AG08396 (cell line): ENCODE data around the gene ATG13.

Source experiments
- DNase-seq: peaks from one replicate; pipeline ENCODE4 v3.0.0; 2012; ENCODE audit warnings: low spot score, mixed read lengths

Gene ATG13

DNA sequence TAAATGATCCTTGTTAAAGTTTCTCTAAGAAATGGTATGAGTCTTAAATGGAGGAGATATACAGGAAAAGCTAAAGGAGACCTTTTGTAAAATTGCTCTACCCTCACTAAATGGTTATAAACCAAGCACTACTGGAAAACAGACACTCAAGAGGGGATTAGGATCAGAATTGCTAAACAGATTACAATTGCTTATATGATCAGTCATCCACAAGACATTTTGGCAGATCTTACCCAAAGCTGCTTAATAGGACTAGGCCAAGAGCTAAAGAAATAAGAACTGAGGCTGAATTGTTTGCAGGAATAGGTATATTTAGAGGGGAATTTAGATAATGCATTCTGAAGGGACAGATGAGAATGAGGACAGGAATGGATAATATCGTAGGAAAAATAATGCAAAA lies 9.8 kb upstream of the ATG13 start:
- DNase-seq, result no peak

DNA sequence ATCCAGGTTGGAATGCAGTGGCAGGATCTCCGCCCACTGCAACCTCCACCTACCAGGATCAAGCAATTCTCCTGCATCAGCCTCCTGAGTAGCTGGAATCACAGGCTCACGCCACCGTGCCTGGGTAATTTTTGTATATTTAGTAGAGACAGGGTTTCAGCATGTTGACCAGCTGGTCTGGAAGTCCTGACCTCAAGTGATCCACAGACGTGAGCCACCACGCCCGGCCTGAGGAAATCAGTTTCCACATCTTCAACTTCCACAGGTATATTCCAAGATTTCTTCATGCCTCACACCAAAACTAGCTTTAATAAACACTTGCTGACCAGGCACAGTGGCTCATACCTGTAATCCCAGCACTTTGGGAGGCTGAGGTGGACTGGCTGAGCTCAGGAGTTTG lies 8.0 kb upstream of the ATG13 start:
- no peak for DNase-seq

DNA sequence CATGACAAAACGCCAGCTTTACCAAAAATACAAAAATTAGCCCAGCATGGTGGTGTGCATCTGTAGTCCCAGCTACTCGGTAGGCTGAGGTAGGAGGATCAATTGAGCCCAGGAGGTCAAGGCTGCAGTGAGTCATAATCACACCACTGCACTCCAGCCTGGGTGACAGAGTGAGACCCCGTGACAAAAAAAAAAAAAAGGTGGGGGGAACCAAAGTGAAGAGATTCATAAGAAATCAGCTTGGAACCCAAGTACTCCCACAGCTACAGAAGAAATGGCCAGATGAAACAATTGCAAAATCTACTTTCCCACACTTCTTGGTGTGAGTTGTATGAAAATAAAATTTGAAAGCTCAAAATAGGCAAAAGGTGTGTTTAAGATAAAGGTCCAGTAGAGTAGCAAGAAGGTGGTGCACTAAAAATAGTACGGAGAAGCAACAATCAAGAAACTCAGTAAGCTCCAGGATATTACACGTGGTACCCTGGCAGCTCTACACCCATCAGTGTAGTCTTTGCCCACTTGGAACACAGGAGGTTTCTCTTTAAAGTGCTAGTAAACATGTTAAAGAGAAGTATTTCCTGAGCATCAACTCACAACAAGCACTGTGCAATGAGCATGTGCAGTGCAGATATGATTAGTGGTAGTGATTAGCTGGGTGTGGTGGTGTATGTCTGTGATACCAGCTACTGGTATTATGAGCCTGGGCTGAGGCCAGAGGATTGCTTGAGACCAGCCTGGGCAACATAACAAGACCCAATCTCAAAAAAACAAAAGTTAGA lies 5.6 kb upstream of the ATG13 start:
- no peak for DNase-seq

DNA sequence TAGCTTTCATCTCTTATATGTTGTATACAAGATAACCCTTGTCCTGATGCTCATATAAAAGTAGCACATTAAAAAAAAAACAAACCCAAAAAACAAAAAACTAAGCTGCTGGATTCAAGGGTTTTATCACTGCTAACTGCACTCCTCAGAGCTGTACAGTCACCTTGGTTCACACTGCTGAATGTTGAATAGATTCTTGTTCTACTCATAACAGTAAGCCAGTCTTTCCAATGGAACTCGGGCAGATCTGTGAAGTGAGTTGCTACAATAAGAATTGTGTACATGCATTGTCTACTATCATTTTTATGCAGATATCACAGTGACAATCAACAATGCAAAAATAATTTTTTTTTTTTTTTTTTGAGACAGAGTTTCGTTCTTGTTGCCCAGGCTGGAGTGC lies 5.0 kb upstream of the ATG13 start:
- no peak for DNase-seq

DNA sequence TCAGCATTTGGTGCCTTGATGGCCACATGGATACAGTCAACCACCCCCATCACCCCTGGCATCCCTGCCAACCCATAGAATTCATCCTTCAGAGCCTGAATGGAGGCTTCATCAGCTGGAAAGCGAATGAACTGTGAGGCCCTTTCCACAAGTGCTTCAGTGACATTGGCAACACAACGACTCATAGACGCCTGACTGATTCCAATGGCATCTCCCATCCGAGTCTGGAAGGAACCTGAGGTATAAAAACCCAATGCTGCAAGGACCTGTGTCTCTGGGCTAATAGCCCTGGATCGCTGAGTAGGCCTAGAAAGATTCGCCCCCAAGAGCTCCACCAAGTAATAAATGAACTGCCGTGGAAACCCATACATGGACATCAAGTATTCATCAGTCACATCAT lies 1.6 kb upstream of the ATG13 start:
- DNase-seq, result peak; percentile 53

DNA sequence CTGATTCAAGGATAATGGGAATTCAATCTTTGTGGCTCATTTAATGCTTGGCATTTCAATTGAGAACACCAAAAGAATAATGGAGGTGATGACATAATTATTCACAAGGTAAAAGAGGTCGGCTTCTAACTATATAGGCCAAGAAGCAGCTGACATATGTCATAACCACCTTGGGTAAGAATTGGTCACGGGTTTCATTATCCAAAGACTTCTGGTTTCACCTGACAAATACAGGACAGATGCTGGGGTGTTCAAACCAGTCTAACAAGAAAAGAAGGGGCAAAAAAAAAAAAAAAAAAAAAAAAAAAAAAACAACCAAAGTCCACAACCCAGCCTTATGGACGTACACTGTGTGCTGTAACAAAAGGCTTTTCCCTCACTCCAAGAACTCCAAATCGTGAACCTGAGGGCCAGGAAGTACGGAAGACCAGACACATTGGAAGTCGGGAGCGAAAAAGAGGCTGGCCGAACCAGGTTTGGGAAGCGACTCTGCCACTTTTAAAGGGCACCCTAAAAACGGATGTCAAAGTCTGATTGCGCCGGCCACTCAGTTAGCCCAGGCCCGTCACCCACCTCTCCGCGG lies 711 bp upstream of the ATG13 start:
- no peak for DNase-seq

DNA sequence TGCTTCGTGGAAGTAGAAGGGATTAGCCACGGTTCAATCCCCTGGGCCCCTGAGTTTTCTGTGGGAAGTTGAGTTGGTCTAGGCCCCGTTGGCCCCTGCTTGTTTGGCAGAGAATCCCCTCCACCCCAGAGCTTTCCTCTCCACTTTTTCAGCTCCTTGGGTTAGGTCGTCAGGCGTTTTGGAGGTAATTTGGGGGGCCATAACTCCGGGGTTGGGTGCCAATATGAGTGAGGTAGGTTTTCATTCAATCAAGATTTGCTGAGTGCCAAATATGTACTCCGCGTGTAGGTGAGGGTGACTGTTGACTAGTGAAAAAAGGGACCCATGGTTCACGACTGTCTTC lies 590 bp downstream of the ATG13 start:
- no peak for DNase-seq

DNA sequence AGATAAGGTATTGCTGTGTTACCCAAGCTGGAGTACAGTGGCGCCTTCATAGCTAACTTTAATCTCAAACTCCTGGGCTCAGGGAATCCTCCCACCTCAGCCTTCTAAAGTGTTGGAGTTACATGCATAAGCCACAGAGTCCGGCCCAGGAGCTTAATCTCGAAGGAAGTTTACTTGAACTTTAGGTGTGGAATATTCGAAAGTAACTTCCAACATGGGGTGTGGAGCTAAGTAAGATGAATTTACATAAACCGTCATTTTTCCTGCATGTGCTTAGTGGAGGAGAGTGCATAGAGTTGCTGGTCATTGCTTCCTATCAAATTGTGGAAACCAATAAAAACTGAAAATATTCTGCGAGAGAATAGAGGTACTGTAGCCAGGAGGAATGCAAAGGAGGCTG lies 1.5 kb downstream of the ATG13 start:
- DNase-seq, result no peak

DNA sequence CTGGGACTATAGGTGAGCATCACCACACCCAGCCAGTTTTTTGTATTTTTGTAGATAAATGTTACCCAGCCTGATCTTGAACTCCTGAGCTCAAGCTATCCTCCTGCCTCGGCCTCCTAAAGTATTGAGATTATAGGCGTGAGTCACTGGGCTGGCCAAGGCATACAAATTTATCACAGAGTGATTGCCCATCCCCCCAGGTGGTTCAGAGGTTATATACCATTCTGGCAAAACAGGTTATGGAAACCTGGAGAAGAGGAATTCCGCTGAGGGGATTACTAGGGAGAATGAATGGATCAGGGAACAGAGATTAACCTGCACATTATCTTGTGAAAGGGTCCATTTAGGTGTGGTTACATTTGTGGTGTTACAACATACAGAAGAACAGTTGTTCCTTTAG lies 8.1 kb downstream of the ATG13 start:
- no peak for DNase-seq

DNA sequence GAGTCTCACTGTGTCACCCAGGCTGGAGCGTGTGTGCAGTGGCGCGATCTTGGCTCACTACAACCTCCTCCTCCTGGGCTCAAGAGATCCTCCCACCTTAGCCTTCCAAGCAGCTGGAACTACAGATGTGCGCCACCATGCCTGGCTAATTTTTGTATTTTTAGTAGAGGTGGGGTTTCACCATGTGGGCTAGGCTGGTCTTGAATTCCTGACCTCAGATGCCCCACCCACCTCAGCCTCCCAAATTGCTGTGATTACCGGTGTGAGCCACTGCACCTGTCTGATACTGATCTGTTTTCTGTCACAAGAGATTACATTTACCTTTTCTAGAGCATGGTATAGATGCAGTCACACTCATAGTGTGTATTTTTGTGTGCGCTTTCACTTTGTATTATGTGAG lies 11.6 kb downstream of the ATG13 start:
- DNase-seq, result no peak

DNA sequence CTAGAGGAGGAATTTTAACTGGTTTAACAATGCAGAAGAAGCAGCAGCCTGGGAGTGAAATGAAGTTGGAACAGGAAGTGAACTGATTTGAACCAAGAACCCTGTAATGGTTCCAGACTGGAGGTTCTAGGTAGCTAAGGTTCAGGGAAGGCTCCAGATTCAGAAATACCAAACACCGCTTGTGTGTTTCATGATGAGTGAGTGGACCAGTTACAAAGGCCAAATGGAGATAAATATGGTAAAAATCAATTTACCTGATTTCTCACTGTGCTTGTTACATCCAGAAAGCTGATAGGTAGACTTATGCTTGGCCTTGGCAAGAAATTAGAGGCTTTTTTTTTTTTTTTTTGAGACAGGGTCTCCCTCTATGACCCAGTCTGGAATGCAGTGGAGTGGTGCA lies 12.9 kb downstream of the ATG13 start:
- DNase-seq, result no peak

DNA sequence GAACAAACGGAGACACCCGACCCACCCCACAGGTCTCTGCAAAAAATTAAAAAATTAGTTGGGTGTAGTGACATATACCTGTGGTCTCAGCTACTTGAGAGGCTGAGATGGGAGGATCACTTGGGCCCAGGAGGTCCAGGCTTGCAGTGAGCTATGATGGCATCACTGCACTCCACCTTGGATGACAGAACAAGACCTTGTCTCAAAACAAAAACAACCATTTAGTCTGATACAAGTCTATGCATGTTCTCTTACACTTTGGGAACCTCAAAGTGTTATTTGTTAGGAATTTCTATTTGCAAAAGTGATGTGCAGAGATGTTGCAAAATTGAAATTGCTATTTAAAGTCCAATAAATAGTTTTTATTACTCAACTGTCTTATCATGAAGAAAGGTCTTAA lies 14.3 kb downstream of the ATG13 start:
- no peak for DNase-seq

DNA sequence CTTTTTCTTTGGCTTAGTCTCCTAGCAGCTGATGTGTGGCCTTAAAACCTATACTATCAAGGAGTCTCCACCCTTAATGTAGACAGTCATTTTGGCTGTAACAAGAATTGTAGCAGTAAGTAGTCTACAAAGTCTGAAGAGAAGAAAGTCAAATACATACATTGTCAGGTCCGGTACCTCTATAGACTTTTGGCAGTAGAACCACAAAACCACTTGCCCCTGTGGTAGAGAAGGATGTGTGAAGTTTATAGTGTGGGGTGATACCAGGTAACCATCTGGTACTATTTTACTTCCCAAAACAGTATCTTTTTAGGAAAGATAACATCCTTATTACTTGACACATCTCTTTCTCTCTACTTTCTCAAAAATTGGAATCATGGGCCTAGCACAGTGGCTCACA lies 15.1 kb downstream of the ATG13 start:
- DNase-seq, result no peak

DNA sequence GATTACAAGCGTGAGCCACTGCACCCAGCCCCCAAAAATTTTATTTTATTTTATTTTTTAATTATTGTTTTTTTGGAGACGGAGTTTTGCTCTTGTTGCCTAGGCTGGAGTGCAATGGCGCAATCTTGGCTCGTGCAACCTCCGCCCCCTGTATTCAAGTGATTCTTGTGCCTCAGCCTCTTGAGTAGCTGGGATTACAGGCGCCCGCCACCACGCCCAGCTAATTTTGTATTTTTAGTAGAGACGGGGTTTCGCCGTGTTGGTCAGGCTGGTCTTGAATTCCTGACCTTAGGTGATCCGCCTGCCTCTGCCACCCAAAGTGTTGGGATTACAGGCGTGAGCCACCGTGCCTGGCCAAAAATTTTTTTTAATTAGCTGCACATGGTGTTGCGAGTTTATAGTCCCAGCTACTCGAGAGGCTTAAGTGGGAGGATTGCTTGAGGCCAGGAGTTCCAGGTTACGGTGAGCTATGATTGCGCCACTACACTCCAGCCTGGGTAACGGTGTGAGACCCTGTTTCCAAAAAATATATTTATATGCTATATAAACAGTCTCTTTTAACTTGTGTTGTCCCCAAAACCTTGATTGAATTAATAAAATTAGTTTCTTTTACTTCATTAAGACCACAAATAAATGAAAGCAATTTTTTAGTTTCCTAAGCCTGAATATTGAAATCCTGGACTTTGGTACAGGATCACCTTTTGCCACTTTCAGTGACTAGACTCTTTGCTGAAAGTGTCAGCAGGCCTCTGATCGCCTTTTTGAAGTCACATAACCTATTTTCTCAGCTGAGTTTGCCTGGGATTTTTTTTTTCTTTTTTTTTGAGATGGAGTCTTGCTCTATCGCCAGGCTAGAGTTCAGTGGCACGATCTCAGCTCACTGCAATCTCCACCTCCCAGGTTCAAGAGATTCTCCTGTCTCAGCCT lies 16.2 kb downstream of the ATG13 start:
- DNase-seq, result no peak

DNA sequence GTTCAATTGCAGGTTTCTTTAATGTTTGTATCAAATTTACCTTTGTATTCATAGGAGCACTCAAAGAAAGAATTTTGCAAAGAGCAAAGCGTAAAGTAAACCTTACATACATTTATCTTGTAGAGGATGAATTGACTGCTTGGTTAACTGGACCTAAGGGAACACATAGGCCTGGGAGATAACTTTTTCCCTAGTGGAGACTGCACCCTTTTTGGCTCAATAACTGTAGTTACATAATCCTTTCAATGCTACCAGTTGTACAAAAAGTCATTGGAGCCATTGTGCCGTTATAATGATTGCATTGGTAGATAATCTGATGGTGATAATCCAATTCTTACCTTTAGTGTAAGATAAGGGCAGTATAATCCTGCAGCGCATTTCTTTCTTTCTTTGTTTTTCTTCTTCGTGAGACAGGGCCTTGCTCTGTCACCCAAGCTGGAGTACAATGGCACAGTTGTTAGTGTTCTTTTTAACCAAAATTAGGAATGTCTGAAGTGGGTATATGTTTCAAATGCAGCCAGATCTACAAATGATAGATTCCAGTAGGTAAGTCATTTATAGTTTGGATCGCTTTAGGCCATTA lies 18.3 kb downstream of the ATG13 start:
- DNase-seq, result no peak

DNA sequence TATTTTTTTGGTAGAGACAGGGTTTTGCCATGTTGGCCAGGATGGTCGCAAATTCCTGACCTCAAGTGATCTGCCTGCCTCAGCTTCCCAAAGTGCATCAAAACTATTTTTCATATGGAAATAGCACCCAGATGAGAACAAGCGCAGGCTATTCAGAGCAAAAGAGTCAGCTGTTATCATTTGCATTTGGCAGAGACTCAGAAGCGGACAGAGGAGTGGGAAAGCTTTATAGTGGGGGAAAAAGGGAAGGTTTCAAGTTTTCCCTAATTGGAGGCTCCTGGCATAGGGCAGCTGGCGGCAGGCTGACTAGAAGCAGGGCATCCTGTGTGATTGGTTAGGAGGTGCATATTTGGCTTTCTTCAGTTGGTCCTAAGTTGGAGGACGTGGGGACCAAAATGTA lies 20.2 kb downstream of the ATG13 start:
- DNase-seq, result no peak

DNA sequence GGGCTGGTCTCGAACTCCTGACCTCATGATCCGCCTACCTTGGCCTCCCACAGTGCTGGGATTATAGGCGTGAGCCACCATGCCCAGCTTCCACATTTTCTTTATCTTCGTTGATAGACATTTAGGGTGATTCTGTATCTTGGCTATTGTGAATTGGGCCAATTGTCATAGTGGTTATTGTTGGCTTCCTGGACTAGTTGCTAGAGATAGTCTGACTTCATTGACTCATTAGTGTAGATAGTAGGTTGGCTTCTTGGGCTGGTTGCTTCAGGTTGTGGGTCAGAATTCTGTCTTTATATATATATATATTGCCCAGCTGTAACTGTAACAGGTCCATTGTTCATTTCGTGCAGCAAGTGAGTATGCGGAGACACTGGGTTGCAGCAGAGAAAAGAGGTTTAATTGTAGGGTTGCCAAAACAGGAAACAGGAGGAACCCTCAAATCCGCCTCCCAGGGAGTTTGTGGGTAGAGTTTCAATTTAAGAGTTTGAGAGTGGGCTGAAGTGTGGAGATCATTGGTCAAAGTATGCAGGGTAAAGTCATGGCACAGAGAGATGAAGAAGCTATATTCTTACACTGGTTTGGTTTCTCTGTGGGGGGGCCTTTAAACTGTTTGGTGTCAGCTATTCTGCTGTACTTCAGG lies 22.0 kb downstream of the ATG13 start:
- no peak for DNase-seq

DNA sequence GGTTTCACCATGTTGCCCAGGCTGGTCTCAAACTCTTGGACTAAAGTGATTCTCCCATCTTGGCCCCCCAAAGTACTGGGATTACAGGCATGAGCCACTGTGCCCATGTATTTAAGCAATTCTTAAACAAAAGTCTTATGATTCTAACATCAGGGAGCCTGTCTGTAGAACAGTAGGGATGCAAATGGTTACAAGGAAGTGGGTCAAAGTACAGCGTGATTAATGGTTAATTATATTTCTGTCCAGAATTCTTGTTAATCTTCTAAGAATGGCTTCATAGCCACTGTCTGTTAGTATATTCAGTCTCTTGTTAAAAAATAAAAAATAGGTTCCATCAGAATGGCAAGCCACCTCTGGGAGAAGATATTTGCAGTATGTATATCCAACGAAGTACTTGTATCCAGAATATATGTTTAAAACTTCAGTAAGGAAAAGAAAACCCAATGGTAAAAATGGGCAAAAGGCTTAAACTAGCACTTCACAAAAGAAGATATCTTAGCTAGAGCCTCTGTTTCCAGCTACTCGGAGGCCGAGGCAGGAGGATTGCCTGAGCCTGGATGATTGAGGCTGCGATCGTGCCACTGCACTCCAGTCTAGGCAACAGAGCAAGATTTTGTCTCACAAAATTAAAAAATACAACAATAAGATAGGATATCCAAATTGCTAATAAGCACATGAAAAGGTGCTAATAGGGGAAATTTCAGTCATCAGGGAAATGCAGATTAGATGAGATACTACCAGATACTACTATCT lies 22.9 kb downstream of the ATG13 start:
- no peak for DNase-seq

DNA sequence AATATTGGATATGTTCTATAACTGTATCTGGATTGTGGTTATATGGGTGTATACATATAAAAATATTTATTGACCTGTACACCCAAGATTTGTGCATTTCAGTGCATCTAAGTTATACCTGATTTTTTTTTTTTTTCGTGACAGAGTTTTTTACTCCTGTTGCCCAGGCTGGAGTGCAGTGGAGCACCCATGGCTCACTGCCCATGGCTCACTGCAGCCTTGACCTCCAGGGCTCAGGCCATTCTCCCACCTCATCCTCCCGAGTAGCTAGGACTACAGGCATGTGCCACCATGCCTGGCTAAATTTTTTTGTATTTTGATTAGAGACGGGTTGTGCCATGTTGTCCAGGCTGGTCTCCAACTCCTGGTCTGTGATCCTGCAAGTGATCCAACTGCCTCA lies 24.3 kb downstream of the ATG13 start:
- no peak for DNase-seq

DNA sequence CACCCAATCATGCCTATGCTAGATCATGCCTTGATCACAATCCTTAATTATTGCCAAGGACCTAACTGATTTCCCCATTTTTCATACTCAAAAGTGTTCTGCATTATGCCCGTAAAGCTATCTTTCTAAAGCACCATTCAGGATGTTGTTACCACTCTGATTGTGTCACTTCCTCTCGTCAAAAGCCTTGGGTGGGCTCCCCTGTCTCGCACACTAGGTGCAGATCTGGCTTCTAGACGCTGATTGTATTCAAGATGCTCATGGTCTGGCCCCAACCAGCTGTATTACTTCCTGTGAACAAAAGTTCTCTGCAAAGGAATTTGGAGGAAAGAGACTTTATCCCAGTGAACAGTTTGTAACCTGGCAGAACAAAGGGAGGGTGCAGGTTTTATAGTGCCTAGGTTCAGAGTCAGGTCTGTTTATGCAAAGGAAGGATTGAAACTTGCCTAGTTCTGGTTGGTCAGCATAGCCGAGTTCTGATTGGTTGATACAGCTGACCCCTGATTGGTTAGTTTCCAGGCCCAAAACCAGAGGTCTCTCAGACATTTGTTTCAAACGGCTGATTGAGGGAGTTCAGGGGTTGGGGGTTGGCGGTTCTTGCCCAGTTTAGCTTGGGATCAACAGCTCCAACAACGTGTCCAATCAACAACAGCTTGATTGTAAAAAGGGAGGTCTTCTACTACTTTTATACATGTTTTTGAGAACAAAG lies 25.4 kb downstream of the ATG13 start:
- no peak for DNase-seq

DNA sequence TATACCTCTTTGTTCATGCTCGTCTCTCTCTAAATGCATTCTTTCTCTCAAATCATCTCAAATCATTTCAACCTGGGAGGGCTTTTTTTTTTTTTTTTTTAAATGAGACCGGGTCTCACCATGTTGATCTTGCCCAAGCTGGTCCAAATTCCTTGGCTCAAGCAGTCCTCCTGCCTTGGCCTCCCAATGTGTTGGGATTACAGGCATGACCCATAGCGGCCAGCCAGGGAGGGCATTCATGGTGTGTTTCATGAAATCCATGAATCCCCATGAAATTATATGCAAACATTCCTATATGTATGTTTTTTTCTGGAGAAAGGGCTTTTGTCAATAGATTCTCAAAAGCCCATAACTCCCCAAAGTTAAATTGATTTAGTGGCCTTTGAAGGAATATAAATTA lies 26.2 kb downstream of the ATG13 start:
- no peak for DNase-seq
